Glomerular endothelial cell (primary cell): ENCODE measurements around the gene GNAT1. TPM values are rescaled to one million over a fixed set of nuclear protein-coding genes. Genes with fewer than 3 reads are reported as not detected.
A peak's percentile ranks its signal among the peaks of the same experiment; 100 is the strongest.
"Not testable (repeated sequence)": the region's sequence is repeated elsewhere in the genome, so short reads cannot be mapped to it uniquely, and the experiment has no call there.

ENCODE experiments used
- DNase-seq: peaks from one replicate; pipeline ENCODE4 v3.0.0-alpha.2; 2011; ENCODE audit warnings: low read depth, low spot score; ENCODE audit errors: extremely low read depth
- total RNA-seq: library from RNA; depleted of rRNA; stranded (reverse); fragments of >200 nt; gene quantifications from 2 replicates; pipeline ENCODE4 v1.2.3, GENCODE V29; 2015

Gene GNAT1
- total RNA-seq, 1 donor from 2014 or later: not detected

DNA sequence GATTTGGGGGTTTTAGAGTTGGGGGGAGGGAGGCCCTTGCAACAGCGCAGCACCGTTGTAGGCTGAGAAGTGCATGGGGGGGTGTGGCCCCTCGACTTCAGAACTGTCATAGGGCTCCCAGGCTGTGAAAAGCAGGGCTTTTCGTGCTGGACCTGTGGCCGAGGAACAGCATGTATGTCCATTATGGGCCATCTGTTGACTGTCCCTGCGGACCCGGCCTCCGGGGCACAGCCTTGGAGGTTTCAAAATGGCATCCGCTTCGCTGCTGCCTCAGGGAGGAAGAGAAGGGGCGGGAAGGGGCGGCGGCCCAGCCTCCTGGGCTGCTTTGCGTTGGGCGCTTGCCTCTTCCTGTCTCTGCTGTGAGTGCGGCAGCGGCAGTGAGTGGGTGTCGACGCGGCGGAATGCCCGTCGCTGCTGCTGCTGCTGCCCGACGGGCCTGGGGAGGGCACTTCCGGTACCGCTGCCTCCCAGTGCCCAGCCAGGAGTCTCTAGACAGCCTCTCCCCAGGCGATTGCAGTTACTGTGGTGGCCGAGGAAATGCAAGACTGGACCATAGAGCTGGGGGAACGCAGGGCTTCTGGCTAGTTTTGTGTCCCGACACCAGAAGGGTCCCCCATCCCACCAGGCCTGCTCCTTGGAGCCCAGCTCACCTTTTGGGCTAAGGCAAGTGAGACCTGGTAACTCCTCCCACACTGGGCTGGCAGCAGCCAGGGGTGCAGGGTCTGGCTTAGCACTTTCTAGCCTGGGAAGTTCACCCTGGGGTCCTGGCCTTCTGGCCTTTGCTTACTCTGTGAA, 46.5 kb downstream of the GNAT1 start:
- no peak for DNase-seq

DNA sequence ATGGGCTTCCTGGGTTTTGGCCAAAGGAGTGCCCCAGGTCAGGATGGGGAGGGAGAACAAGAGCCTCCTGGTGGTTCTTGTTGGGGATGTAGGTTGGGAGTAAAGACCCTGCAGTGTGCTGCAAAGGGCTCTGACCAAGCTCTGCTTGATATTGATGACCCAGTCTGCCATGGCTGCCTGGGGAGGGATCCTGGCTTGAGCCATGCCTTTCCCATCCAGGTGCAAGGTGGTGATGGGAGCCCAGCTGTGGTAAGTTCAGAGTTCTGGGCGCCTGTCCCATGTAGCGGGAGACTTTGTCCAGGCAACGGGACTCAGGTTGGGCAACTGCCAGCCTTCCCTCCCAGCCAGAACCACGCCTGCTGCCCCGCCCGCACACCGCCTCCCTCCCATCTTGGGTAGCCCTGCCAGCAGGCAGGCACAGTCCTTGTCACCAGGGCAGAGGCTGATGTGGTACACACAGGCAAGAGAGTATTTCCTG, 47.2 kb downstream of the GNAT1 start:
- no peak for DNase-seq

DNA sequence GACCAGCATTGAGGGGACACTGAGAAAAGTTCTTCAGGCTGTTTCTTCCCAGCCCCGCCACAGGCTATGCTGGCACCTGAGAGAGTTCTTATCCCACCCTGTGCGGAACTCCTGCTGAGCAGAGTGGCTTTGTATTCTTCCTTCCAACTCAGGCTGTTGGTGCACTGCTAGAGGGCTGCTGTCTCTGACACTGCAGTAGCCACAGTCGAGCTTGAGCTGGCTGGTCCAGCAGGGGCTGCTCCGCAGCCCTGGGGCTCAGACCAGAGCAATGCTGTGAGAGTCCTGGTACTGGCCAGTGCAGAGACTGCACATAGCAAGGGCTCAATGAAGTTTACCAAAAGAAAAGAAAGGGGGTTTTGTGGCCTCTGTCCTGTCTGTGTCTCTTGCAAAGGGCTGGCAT, 48.2 kb downstream of the GNAT1 start:
- no peak for DNase-seq

DNA sequence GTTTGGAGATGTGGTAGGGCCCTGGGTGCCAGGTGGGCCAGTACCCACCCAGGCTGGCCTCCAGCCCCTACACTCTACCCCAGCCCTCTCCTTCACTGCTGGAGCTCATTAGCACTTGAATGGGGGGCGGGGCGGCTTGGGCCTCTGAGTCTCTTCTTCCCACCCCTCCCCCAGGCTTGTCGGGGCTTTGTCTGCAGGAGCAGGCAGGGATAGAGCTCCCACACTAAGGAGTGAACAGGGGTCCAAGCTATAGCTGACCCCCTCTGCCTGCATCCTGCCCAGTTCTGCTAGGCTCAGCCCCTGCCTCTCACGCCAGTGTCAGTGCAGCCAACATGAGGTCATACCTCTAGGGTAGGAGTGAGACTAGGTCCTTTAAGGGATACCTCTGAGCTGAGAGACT, 49.8 kb downstream of the GNAT1 start:
- no peak for DNase-seq

DNA sequence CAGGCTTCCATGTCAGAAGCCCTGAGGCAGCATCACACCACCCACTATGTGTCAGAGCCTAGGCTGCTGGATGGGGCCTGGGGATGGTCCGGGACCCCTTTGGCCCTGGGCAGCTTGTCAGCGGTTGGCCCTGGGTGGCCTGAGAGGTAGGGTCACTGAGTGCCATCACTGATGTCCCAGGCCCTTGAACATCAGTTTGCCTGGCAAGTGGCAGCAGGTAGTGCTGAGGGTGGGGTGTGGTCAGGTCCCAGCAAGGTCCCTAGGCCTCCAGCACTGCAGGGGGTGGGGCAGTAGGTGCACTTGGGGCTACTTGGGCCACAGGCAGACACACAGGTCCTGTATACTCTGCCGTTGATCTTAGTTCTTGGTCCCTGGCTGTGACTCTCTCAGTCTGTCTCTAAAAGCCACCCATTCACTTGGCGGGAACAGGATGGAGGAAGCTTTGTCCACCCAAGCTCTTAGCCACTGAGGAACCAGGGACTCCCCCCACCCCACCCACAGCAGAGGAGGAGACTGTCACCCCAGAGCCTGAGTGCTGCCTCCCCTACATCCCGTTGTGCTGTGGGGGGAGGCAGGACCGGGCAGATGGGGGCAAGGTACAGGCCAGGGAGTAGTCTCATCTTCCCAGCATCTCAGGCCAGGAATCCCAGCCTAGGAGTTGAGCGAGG, 50.4 kb downstream of the GNAT1 start:
- DNase-seq: no peak

DNA sequence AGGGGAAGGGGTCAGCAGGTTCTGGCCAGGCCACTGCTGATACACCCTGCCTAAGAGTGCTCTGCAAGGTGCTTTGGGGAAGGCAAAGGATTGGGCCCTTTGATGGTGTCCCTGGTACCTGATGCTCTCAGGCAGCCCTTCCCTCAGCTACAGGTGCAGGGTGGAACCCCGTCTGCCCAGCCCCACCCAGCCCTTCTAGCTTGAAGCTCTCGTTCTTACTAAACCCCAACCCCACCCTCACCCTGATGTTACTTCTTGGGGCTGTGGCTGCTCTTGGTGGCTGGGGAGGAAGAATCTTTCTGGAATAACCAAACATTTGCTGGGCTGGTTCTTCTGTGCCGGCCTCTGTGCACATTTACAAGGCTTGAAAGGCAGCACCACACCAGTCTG, 51.0 kb downstream of the GNAT1 start:
- no peak for DNase-seq

DNA sequence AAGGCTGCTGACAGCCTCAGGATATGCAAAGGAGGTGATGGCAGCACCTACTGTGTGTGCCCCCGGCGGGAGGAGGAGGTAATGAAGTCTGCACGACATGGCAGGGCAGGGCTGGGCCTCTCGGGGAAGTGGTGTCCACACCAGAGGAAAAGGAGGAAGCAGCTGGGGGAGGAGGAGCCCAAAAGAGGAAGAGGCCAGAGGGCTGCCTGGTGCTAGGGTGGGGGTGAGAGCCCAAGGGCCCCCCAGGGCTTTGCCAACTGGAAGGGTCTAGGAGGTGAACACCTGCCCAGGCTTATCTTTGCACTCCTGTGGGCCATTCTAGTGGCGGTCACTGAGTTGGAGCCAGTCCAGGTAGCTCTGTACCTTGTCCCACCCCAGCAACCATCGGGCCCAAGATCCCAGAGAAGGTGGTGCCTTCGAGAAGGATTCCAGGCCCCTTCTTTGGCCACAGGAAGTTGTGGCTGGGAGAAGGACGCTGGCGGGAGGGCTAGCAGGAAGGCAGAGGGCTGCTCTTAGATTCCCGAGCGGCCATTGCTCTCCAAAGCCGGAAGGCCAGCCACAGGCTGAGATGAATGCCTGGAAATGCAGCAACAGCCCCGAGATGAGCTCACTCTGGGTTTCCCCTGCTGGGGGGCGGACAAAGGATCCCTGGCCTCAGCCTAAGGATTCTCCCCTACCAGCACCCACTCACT, 51.6 kb downstream of the GNAT1 start:
- peak; percentile 79 for DNase-seq

DNA sequence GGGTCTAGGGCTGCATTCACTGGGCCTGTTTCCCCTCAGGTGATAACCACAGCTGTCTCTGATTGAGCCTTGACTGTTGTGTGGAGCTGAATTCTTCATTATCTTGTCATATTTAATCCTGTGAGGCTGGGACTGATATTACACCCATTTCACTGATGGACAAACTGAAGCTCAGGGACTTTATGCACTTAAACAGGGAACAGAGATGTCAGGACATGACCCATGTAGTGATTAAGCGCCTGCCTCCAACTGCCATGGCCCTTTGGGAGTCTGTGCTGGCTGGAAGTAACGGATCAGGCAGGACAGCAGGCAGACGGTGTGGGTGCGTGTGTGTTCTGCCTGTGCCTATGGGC, 52.1 kb downstream of the GNAT1 start:
- no peak for DNase-seq

DNA sequence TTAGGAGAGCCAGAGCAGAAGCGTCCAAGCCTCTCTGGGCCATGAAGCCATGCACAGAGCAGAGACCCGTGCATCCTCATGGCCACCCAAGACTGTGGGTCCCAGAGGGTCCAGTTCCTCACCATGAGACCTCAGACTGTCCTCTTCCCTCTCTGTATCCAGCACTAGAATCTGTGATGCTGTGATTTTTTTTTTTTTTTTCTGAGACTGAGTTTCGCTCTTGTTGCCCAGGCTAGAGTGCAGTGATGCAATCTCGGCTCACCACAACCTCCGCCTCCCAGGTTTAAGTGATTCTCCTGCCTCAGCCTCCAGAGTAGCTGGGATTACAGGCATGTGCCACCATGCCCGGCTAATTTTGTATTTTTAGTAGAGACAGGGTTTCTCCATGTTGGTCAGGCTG, 53.4 kb downstream of the GNAT1 start:
- DNase-seq: not testable (repeated sequence)

DNA sequence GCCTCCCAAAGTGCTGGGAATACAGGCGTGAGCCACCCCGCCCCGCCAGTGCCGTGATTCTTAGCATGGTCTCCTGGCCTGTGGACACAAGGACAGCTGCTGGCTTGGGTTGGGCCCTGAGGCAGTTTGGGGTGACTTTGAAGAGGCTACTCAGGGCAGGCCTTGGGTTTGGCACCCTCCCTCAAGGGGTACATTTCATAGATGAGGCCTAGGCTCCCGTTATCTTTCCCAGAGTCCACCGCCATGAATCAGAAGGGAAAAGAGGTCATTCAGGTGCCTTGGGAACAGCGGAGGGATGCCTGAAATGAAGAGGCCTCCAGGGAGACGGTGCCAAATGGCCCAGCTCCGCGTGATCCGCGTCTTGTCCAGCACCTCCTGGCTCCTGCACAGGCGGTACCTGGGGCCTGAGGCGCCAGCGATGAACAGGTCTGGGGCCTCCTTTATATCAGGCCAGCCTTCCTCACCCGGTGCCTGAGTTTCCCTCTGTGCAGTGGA, 53.9 kb downstream of the GNAT1 start:
- DNase-seq: no peak

DNA sequence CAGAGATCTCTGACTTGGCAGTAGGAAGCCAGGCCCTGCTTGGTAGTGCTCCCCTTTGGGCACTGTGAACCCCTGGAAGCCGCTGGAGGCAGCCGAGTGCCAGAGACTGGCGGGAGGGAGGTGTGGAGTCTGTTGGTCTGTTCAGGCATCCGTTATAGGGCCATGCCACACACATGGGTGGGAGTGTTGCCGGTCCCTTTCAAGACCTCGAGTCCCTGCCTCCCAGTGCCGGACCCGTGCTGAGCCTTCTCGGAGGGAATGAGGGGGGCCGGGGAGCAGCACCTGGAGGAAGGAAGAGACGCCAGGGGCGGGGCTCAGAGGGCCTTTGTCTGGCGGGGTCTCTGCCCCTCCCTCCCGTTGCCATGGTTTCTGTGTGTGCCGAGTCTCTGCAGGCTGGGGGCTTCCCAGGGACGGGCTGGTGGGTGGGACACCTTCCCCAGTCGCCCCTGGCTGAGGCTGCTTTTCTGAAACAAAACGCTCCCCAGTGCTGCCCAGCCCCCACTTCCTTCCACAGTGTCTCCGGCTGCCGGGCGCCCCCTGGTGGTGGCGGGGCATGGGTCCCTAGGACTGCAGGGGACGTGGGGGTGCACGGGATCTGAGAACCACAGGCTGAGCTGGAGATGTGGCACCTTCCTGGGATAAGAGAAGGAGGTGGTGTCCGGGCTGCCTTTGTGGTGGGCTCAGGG, 54.6 kb downstream of the GNAT1 start:
- DNase-seq: no peak

DNA sequence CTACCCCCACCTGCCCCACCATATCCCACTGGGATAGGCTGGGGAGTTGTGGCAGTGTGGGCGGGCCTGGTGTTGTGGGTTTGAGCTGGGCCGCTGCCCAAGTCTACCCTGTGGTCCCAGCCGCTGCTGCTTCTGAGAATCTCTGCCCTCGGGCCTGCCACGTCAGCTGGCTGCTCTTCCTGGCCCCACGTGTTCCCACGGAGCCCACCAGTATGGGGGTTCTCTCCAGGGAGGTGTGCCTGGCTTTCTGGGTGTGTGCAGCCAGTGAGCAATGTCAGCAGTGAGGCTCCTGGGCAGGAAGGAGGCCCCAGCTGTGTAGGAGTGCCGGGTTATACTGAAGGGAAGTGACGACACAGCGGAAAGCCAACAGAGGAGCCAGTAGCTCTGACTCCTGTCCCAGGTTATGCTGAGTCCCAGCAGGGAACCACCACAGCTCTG, 55.1 kb downstream of the GNAT1 start:
- no peak for DNase-seq

Other genes starting within 250 kb of the GNAT1 start
- 63.9 and 151 TPM in 2 replicates for gene RBM5, start 102.7 kb upstream of the GNAT1 start, total RNA-seq
- 95.6 and 106 TPM in 2 replicates for gene SEMA3F, start 36.3 kb upstream of the GNAT1 start, total RNA-seq
- gene SLC38A3, start 13.7 kb downstream of the GNAT1 start, total RNA-seq: not detected in 2 replicates
- gene GNAI2, start 44.6 kb downstream of the GNAT1 start, total RNA-seq: 893 and 1,142 TPM in 2 replicates
- gene SEMA3B, start 77.5 kb downstream of the GNAT1 start, total RNA-seq: 0.34 and 2.2 TPM in 2 replicates
- not detected in 2 replicates for gene LSMEM2, start 87.5 kb downstream of the GNAT1 start, total RNA-seq
- 60.3 and 72.4 TPM in 2 replicates for gene IFRD2, start 100.8 kb downstream of the GNAT1 start, total RNA-seq
- gene HYAL3, start 107.8 kb downstream of the GNAT1 start, total RNA-seq: 7.6 and 18.4 TPM in 2 replicates
- gene NAA80, start 107.8 kb downstream of the GNAT1 start, total RNA-seq: 11.8 and 14.0 TPM in 2 replicates
- gene HYAL1, start 112.0 kb downstream of the GNAT1 start, total RNA-seq: 0.73 and 1.2 TPM in 2 replicates
- 676 and 849 TPM in 2 replicates for gene HYAL2, start 131.1 kb downstream of the GNAT1 start, total RNA-seq
- gene TUSC2, start 136.6 kb downstream of the GNAT1 start, total RNA-seq: 28.0 and 85.3 TPM in 2 replicates
- 23.8 and 40.5 TPM in 2 replicates for gene RASSF1, start 149.2 kb downstream of the GNAT1 start, total RNA-seq
- gene ZMYND10, start 154.1 kb downstream of the GNAT1 start, total RNA-seq: 0.12 and 0.44 TPM in 2 replicates
- gene NPRL2, start 159.2 kb downstream of the GNAT1 start, total RNA-seq: 20.9 and 22.7 TPM in 2 replicates
- 16.2 and 19.8 TPM in 2 replicates for gene CYB561D2, start 159.3 kb downstream of the GNAT1 start, total RNA-seq
- gene TMEM115, start 167.9 kb downstream of the GNAT1 start, total RNA-seq: 67.2 and 77.0 TPM in 2 replicates